Activated T-cell treated with anti-CD3 and anti-CD28 coated beads for 4 hours (primary cell): Measurements from ENCODE around the gene UNC79.

Experiments used
- DNase-seq: peaks from one replicate; pipeline ENCODE4 v3.0.0-alpha.2; 2020

Gene UNC79

DNA sequence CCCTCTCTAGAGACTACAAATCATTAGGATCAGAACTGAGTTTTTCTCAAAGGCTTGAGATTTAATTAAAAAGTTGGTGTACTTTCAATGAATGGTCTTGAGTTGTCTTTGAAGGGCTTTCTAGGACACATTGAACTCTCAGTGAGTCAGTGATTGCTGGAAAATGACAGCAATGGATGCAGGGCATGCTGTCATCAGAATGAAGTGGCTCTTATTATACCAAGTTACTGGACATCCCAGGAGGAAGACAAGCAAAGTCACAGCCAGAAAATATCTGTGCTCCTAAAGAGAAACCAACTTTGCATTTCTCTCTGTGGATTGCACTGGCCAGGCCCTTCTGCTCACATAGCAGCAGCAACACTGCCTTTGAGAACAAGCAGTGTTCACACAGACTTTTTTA, 244.9 kb downstream of the UNC79 start:
- no peak for DNase-seq

DNA sequence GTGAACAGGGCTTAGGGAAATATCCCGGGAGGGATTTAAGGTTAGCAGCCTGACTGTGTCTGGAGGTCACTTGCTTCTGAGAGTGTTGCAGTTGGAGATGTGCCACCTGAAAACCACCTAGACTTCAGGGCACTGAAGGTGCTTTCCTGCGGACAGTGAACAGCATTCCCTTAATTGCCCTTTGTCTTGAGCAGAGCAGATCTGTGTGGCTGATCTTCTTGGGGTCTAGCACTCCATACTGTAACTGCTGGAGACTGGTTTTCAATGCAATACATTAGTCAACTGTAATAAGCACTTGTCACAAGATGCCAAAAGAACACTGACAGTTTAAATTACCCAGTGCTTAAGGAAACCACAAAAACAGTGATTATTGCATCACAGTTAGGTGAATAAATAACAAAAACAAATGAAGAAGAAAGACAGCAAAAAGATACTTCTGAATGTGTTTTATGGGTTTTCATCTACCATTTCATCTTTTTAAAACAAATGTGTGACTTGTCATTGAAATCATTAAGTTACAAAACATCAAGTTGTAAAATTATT, 245.7 kb downstream of the UNC79 start:
- no peak for DNase-seq

DNA sequence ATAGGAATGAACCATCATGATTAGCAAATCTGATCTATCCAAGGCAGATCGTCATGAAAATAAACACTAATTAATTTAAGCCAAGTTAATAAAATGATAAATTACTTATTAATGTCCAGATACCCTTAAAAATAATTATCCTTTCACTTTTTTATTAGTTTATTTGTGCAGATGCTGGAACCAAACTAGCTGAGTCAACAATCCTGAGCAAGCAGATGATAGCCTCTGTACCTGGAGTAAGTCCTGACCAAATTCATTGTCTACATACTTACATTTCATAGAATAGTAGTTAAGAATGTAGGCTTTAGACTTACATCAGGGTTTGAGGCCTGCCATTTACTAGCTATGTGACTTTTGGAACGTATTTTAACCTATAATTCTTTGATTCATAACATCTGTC, 251.7 kb downstream of the UNC79 start:
- no peak for DNase-seq

DNA sequence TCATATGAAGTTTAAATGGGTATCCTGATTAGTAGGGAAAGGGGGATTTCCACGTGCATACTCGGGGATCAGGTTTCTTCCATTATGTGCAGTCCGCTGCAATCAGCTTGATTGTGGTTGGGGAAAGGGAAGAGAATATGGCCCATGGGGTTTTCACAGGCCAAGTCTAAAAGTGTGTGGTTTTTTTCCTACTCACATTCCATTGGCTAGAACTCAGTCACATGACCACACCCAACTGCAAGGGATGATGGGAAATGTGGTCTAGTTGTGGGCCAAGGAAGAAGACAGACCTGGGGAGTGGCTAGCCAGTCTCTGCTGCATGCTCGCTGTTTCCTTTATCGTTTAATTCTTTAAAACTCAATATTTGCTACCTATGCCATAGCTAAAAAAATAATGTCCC, 252.5 kb downstream of the UNC79 start:
- DNase-seq, result no peak

DNA sequence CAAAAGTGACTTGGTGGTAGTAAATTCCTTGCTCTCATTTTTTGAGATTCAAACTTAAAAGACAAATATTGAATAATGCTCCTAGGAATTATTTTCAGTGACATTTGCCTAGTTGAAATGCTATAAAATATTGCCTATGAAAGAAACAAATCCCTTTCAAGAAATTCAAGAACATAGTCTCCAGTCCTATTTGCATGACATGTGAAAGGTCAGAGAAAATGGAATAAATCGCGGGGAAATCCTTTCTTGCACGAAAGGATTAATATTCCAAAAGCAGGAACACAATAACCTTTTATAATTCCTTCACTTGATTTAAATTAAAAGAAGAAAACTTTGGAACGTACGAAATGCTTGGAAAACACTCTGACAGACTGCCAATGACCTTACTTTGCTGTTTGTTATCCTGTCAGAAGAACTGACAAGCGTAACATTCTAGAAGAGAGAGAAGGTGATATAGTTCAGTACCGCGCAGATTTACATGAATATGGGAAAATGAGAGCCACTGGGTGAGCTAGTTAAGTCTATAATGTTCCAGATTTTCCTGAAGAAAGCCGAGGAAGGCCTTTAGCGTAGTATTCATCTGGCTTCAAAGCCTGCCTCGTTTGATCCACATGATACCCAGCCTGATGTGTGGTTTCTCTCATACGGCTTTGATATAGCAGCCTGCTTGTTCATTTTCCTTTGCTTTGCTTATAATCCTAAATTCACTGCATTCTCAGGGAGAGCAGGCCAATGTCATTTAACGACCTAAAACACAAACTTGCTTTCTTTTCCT, 254.6 kb downstream of the UNC79 start:
- no peak for DNase-seq

DNA sequence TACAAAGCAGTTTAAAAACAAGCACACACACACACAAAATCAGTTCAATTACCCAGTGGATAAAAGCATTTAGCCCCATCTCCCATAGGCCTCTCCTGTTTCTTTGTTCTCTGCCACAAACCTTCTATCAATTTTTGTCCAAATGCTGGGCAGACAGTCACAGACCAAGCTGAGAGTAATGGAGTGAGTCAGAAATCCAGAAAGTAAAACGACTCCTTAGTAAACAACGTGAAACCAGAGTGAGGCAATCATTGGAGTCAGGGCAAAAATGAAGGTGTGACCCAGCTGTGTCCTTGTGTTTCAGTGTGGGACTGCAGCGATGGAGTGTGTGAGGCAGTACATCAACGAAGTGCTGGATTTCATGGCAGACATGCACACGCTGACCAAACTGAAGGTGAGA, 255.5 kb downstream of the UNC79 start:
- DNase-seq, result no peak

DNA sequence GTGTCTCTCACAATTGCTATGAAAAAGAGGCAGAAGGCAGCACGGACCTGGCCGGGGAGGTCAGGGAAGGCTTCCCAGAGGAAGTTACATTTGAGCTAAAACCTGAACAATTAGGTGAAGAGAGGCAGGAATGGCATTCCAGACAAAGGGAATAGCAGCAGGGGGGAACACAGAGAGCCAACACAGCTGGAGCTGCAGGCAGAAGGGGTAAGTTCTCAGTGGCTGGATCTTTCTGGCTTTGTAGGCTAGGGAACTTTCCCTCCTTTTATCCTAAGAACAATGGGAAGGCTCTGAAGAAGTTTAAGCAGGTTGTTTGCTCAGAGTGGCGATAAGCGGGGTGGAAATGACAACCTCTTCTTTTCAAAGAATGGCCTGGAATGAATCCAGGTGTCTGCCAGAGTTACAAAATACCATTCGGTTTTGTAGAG, 257.5 kb downstream of the UNC79 start:
- DNase-seq, result no peak

DNA sequence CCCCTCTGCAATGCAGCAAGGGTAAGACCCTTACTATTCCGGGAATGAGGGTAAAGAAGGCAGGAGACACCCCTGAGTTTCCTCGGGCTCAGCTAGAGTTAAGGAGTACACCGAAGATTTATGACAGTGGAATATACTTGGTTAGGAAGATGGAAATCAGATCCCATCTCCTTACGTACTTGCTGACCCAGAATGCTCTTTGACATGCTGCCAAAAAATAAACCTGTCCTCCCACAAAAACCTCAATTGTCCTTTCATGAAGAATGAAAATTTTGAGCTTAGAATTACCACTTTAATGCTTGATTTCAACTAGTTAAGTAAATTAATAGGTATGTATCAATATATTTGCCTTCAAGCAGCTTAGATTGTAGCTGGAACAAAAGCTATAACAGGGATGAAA, 258.1 kb downstream of the UNC79 start:
- no peak for DNase-seq

DNA sequence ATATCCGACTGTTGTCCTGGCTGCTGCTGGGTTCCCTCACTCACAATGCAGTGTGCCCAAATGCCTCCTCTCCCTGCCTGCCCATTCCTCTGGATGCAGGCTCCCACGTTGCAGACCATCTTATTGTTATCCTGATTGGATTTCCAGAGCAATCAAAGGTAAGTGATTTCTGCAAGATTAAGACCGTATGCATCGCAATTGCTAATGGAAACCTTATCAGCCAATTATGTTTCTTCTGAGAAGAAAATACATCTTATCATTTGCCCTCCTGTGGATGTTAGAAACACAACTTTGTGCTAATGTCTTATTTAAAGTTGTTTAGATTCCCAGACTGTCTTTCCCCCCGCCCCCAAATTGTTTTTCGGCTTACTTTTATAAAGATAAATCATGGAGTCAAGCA, 259.4 kb downstream of the UNC79 start:
- no peak for DNase-seq

DNA sequence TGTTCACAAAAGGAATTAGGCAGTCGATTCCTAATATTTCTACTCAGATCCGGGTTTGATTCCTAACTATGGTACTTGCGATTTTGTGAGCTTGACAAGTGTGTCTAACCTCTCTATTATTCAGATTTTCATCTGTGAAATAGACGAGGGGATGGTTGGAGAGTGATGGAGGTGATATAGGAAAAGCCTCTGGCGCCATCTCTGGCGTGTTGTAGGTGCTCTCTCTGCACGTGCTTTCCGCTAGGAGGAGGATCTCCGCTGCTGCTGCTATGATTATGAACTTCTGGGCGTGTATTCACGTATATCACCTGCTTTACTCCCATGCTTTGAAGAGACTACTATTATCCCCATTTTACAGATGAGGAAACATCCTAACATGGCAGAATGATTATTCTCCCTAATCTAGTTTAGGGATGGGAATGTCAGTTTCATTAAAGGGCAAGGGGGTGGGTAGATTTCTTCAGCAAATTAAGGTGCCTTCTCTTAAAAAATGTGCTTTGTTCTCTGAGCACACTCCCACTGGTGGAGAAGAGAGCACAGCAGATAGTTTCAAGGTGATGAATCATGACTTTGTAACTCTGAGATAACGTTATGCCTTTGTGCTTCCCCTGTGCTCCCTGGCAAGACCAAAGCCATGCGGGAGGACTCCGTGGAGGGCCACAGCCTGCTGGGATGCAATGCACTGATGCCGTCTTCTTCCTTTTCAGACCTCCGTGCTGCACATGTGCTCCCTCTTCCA, 260.5 kb downstream of the UNC79 start:
- no peak for DNase-seq

DNA sequence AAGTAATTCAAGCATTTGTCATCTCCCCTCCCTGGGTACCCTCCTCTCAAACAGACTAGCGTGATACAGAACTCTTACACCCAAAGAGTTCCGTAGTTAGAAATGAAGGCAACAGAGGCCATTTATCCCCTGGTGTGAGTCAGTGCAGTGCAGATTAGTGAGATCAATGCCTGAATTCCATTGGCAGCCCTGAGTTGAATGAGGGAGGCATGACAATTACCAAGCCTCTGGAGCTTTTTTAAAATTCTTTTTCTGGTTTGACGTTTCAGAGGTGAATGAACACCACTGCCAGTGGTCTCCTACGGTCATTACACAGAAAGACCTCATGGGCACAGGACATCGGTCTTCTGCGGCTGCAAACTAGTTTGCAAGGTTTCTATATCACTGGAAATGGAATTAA, 263.2 kb downstream of the UNC79 start:
- no peak for DNase-seq

DNA sequence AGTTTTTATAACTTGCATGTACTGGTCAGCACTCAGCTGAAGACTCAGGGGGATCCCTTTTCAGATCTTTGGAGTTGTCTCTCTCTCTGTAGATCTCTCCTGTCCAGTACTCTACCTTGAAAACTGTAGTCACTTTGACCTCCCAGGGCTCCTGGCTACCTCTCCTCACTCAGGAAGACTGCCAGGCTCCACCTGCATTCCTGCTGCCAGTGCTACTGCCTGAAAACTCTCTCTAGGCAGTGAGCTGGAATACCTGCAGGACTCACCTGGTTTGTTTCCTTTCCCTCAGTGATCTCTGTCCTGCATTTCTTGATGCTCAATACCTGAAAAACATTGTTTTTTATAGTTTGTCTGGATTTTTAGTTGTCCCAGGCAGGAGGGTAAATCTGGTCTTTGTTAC, 270.2 kb downstream of the UNC79 start:
- DNase-seq, result no peak

DNA sequence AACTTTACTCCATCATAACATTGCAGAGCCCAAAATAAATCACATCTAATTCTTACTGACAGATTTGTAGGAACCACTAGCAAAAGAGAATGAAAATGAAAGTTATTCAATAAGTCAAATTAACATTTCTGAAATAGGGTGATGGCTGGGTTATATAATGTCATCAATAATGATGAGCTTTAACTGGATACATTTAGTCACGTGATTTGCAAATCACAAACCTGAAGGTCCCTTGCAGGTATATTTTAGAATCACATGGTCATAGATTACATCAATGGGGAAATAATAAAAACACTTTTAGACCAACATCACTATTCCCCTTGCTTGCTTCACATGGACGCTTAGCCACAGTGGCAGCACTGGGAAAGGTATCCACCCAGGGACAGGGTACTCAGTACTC, 270.8 kb downstream of the UNC79 start:
- DNase-seq, result no peak

DNA sequence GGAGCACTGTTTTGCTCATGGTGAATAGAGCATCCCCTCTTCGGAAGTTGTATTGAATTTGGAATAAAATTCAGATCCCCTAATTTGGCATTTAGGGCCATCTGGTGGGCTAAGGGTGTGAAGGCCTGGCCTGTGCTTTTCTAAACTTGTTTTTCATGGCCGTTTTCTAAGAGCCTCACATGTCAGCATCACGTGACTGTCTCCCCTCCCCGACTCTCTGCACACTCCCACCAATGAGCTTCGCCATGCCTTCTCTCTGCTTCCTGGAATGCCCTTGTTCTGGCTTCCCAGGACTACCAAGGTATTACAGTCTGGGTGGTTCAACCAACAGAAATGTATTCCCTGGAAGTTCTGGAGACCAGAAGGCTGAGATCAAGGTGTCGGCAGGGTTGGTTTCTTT, 272.2 kb downstream of the UNC79 start:
- no peak for DNase-seq

DNA sequence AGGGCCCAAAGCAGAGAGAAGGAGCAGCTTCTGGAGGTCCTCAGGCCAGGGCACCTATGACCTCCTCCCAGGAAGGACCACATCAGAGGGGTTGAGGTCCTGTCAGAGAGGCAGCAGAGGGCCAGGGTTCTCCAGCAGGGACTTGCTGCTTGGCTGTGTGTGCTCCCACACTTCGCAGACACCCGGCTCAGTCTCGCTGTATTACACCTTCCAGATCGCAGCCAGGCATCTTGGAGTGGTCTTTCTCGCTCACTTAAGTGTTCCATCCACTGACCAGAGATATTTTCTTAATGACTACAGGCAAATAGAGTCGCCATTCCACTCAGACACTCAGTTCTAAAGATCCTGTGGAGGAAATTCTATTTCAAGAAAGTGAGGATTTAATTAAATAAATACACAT, 273.2 kb downstream of the UNC79 start:
- DNase-seq, result no peak

DNA sequence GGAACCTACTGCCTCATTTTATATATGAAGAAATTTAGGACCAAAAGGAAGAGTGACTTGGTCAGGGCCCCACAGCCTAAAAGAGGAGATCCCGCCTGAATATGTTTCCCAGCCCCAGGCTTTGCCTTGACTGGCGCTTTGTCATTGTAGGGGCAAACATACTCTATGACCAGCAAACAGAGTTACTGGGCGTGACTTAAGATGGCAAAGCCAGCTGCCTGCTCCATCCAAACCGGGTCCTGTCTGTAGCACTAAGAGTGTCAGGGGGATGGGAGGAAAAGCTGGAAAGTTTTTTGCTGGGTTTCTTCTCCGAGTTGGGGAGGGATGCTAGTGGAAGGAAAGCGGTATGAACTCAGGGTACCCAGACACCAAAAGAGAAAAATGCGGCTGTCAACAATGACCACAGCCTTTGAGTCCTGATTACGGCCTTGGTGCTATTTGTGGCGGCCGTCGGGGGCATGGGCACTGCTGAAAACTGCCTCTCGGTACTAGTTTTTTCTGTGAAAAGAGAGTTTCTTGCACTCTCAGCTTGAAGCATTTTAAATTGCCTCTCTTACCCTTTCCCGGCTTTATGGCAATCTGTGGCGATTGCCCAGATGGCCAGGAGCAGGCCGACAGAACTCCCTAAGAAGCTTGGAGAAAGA, 274.9 kb downstream of the UNC79 start:
- DNase-seq, result no peak

DNA sequence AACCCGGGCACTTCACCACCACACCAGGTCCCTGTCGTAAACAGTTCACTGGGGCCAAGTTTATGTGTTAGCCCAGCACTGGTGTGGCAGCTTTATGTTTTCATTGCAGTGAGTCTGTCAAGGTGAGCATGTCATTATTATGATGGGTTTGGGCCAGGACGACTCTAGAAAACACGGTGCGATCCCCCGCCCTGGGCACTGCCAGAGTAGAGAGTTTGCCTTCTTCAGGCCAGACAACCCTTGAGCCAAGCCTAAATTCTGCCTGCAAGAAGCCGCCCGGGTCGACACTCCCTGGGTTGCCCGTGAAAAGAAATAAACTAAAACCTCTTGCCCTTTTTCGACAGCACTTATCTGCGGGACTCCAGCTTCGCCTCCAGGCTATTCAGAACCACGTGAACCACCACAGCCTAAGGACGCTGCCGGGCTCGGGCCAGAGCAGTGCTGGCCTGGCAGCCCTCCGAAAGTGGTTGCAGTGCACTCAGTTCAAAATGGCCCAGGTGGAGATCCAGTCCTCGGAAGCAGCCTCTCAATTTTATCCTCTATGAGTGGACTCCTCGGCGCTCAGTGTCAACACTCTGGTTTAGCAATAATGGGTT, 275.7 kb downstream of the UNC79 start:
- DNase-seq, result no peak

DNA sequence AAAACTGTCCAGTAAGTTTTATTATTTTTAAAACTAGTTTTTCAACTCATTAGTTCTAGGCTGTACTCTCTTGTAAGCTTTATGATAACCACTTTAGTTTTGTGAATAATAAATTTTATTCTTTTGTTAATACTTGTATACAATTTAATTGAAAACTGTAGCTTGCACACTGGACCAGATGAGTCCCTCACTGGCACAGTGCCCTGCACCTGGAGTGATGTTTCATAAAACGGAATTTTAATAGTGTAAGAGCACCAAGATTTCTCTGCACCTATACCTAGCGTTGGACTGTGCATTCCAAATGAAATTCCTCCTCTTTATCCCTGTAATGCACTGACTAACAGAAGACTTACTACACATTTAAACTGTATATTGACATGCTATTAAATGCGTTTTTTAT, 276.7 kb downstream of the UNC79 start:
- DNase-seq, result no peak

DNA sequence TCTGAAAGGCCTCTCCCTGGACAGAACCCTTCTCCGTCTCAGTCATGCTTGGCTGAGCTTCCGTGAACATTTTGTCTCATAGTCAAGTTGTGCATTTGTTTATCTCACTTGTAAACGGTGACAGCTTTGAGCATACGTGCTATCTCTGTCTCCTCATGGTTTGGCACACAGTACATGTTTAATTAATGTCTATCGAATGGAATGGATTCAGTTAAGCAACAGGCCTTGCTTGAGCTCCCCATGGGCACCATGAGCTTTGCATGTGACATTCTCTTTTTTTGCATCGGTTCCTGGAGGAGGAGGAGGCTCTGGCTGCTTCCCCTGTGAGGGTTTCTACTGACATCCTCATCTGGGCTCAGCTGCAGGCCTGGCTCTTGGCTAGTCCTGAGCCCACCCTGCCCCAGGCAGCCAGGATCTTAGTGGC, 277.6 kb downstream of the UNC79 start:
- no peak for DNase-seq

DNA sequence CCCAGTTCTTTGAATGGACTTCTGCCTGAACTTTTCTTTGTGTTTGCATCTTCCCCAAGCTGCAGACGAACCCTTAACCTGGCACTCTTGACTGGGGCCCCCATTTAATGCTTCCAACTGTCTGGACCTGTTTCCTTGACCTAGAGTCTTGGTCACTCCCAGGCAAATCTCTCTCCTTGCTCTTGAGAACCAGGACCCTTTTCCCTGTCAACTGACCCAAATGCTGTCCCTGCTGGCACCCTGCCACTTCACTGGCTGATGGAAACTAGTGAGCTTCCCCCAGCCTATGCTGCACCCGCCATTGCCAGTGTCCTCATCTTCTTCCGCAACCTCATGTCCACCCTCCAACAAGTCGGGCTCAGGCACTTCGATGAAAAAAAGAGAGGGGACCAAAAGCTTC, 278.1 kb downstream of the UNC79 start:
- DNase-seq, result no peak

DNA sequence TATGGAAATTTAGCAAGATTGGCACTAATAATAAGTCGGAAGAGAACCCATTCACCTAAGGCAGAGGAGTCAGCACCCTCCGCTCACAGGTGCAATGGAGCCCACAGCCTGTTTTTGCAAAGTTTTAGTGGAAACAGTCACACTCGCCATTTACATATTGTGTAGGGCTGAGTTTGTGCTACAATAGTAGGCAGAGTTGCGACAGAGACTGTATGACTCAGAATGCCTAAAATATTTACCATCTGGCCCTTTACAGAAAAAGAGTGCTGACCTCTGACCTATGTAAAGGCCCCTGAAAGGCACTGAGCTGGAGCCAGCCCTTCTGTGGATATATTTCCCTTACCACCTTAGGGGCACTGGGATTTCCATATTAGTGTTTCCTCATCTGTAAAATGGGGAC, 278.5 kb downstream of the UNC79 start:
- DNase-seq, result no peak

DNA sequence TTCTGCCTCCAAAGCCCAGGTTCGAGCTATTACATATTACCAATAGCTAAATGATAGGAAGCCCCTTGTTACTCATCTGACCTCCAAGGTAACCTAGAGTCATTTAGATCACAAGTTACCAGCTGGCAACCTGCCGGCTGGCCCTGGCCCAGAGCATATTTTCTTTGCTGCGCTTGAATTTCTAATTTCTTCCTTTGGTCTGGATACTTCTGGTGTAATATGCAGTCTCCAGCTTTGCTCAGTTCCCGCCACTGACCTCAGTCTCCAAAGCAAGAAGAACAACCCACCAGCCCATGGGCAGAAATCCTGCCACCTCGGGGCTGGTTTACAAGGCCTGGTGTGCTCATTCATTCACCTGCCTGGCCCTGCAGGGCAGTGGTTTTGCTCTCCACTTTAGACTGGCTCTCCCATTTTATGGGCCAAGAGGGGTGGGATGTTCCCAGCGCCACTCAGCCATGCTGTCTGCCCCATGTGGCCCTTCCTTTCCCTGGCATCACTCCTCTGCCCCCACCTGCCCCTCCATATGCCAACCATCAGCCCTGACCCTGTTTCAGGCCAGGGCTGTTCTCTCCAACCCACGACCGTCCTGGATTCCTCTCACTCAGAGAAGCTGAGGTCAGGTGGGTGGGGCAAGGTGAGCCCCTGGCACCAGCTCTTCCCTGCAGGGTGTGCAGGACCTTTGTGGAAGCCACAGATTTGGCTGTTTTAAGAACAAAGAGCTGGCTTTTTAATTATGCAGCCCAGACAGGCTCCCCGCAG, 281.5 kb downstream of the UNC79 start:
- DNase-seq, result no peak
